Activated naive CD8-positive, alpha-beta T cell treated with anti-CD3 and anti-CD28 coated beads, Interleukin-2, amount 50 U/mL, for 24 hours (primary cell): ENCODE measurements around the gene GATA2.

Experiments used
- ATAC-seq: fragments of 150-1000 bp; cut with Tn5 transposase; one replicate; pipeline ENCODE4 v1.10.0; 2021
- DNase-seq: peaks from one replicate; pipeline ENCODE4 v3.0.0; 2021
- H3K27ac Mint-ChIP-seq: one replicate; pipeline ENCODE4 v1.8.0; 2021; ENCODE audit warnings: mild to moderate bottlenecking, mixed read lengths
- H3K27me3 Mint-ChIP-seq: one replicate; pipeline ENCODE4 v1.8.0; 2021; ENCODE audit warnings: mixed read lengths
- H3K36me3 Mint-ChIP-seq: one replicate; pipeline ENCODE4 v1.8.0; 2021; ENCODE audit warnings: low read depth, mixed read lengths
- H3K4me1 Mint-ChIP-seq: one replicate; pipeline ENCODE4 v1.8.0; 2021; ENCODE audit warnings: mixed read lengths
- H3K4me3 Mint-ChIP-seq: one replicate; pipeline ENCODE4 v1.8.0; 2021; ENCODE audit warnings: mild to moderate bottlenecking, moderate library complexity, mixed read lengths
- H3K9me3 Mint-ChIP-seq: one replicate; pipeline ENCODE4 v1.8.0; 2021; ENCODE audit warnings: mixed read lengths

Gene GATA2

GRCh38 chr3:128505771-128506170, 12.8 kb upstream of the GATA2 start:
- Mint-ChIP-seq H3K4me1 (no peaks in the 10 kb centered on the region), H3K36me3 (no peaks in the 10 kb centered on the region), H3K27ac (no peak overlapping the region), H3K9me3 (no peaks in the 10 kb centered on the region), H3K4me3 (no peak overlapping the region), H3K27me3 (peaks cover 13% of the 10 kb centered on the region)
- ATAC-seq, result no peak
- DNase-seq, result no peak

DNA sequence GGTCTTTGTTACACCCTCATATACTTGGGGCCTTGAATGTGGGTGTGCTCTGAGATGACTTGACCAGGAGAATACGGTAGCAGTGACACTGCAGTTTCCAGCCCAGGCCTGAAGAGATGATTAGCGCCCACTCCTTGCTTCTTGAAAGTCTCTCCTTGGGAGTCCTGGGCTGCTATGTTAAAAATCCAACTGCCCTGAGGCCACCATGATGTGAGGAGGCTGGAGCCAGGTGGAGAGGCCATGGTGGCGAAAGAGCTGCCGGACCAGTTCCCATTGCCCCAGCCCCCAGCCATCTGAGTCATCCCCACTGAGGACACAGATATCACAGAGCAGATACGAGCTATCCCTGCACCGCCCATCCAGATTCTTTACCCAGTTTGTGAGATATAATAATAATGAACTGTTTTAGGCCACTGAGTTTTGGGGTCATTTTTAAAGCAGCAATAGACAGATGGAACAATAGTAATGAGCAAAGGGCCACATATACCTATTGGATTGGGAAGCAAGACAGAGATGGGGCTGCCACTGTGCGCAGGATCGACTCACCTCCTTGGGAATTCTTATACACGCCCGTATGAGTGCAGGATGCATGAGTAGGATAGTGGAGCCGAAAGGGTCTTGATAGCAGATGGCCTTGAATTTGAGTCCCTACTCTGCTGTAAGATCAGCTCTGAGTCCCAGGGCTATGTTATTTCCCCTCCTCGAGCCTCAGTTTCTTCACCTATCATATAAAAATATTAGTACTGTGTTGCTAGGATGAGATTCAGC, 12.1 kb upstream of the GATA2 start:
- H3K27ac Mint-ChIP-seq, result no peak overlapping the region
- H3K9me3 Mint-ChIP-seq, result no peaks in the 10 kb centered on the region
- H3K36me3 Mint-ChIP-seq, result no peaks in the 10 kb centered on the region
- DNase-seq (no peak), ATAC-seq (no peak)
- H3K4me3 Mint-ChIP-seq, result no peak overlapping the region
- H3K4me1 Mint-ChIP-seq, result no peaks in the 10 kb centered on the region
- H3K27me3 Mint-ChIP-seq, result peaks cover 9% of the 10 kb centered on the region

DNA sequence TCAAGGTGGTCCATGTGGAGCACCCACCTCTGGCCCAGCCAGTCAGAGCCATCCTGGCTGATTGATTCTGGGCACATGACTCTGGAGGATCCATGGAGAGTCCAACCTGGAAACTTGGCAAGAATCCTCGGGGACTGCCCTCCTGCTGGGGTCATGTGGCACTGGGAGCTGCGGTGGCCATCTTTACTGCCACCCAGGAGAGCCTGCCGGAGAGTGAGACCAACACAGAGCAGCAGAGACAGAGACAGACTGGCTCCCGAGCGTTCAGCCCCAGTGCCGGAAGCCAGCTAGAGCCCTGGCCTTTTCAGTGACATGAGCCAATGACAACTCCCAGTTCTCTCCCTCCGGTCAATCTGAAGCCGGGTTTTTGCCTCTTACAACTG, 11.5 kb upstream of the GATA2 start:
- ATAC-seq (no peak), DNase-seq (no peak)
- Mint-ChIP-seq H3K9me3 (no peaks in the 10 kb centered on the region), H3K4me3 (no peak overlapping the region), H3K36me3 (no peaks in the 10 kb centered on the region), H3K4me1 (no peaks in the 10 kb centered on the region), H3K27ac (no peak overlapping the region), H3K27me3 (peaks cover 14% of the 10 kb centered on the region)

GRCh38 chr3:128503751-128504532, 10.9 kb upstream of the GATA2 start:
- no peak for DNase-seq
- Mint-ChIP-seq H3K4me3 (no peak overlapping the region), H3K27me3 (peaks cover 13% of the 10 kb centered on the region), H3K36me3 (no peaks in the 10 kb centered on the region), H3K4me1 (no peaks in the 10 kb centered on the region), H3K9me3 (no peaks in the 10 kb centered on the region), H3K27ac (no peak overlapping the region)
- ATAC-seq, result no peak

GRCh38 chr3:128503164-128503651, 10.2 kb upstream of the GATA2 start:
- Mint-ChIP-seq H3K4me1 (no peaks in the 10 kb centered on the region), H3K27me3 (peaks cover 21% of the 10 kb centered on the region)
- ATAC-seq, result no peak

GRCh38 chr3:128502712-128503111, 9.7 kb upstream of the GATA2 start:
- no peaks in the 10 kb centered on the region for H3K4me1 Mint-ChIP-seq
- H3K9me3 Mint-ChIP-seq, result no peaks in the 10 kb centered on the region
- no peak overlapping the region for H3K27ac Mint-ChIP-seq
- H3K27me3 Mint-ChIP-seq, result peaks cover 21% of the 10 kb centered on the region
- no peak overlapping the region for H3K4me3 Mint-ChIP-seq
- H3K36me3 Mint-ChIP-seq, result no peaks in the 10 kb centered on the region
- no peak for ATAC-seq
- no peak for DNase-seq

More at GRCh38 chr3:128503164-128503651, 10.2 kb upstream of the GATA2 start:
- H3K27ac Mint-ChIP-seq, result no peak overlapping the region
- H3K4me3 Mint-ChIP-seq, result no peak overlapping the region
- DNase-seq, result no peak
- H3K9me3 Mint-ChIP-seq, result no peaks in the 10 kb centered on the region
- no peaks in the 10 kb centered on the region for H3K36me3 Mint-ChIP-seq

DNA sequence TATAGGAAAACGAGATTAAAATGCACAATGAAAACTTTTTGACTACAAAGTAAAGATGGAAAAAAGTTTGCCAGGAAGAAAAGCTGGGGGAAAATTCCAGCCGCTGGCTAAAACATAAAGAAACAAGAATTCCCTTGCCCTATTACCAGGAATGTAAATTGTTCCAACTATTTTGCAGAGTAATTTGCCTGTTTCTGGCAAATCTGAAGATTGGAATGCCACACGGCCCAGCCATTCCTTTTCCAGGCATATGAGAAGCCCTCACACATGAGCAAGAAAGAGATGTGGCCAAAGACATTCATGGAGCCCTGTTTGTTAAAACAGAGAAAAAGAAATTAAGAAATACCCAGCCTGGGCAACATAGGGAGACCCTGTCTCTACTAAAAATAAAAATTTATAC, 8.4 kb upstream of the GATA2 start:
- ATAC-seq (no peak), DNase-seq (no peak)
- Mint-ChIP-seq H3K36me3 (no peaks in the 10 kb centered on the region), H3K27ac (no peak overlapping the region), H3K9me3 (no peaks in the 10 kb centered on the region), H3K4me3 (no peak overlapping the region), H3K27me3 (peaks cover 28% of the 10 kb centered on the region), H3K4me1 (peaks cover 3% of the 10 kb centered on the region)

DNA sequence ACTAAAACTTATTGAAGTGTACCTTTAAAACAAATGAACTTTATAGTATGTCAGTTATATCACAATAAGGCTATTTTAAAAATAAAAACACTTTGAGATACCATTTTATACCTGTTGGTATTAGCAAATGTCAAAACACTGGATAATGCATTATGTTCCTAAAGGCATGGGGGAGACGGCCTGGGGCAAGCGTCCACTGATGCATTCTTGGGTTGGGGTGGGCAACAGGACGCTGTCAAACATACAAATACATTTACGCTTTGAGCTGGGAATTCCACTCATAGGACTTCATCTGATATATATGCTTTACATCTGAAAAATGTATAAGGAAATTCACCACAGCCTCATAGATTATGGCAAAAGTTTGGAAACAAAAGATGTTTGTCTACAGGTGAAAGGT, 7.6 kb upstream of the GATA2 start:
- no peak overlapping the region for H3K4me3 Mint-ChIP-seq
- H3K27me3 Mint-ChIP-seq, result peaks cover 32% of the 10 kb centered on the region
- DNase-seq (no peak), ATAC-seq (no peak)
- H3K36me3 Mint-ChIP-seq, result no peaks in the 10 kb centered on the region
- no peaks in the 10 kb centered on the region for H3K9me3 Mint-ChIP-seq
- H3K4me1 Mint-ChIP-seq, result peaks cover 5% of the 10 kb centered on the region
- H3K27ac Mint-ChIP-seq, result no peak overlapping the region

DNA sequence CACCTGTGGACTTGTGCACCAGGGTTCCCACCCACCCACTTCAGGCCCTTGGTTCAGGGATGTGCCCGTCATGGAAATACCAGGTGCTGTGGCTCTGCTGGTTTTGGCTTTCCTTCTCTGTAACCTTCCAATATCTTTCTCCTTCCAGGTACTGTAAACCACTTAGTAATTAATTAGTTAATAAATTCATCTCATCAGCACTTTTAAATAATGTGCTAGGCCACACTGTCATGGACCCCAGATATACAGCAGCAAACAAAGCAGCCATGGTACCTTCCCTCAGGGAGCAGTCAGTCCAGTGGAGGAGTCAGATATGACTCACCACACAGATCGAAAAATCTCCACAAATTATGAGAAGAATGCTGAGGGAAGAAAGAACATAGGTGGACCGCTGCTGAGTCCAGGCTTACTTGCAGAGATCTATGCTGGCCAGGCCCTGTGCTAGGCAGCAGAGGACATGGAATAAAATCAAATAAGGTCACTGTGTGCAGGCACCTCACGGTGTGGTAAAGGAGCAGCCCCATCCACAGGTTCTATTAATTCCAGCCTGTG, 6.8 kb upstream of the GATA2 start:
- Mint-ChIP-seq H3K4me1 (peaks cover 5% of the 10 kb centered on the region), H3K4me3 (no peak overlapping the region), H3K27me3 (peaks cover 39% of the 10 kb centered on the region), H3K9me3 (no peaks in the 10 kb centered on the region), H3K36me3 (no peaks in the 10 kb centered on the region), H3K27ac (no peak overlapping the region)
- DNase-seq (no peak), ATAC-seq (no peak)

DNA sequence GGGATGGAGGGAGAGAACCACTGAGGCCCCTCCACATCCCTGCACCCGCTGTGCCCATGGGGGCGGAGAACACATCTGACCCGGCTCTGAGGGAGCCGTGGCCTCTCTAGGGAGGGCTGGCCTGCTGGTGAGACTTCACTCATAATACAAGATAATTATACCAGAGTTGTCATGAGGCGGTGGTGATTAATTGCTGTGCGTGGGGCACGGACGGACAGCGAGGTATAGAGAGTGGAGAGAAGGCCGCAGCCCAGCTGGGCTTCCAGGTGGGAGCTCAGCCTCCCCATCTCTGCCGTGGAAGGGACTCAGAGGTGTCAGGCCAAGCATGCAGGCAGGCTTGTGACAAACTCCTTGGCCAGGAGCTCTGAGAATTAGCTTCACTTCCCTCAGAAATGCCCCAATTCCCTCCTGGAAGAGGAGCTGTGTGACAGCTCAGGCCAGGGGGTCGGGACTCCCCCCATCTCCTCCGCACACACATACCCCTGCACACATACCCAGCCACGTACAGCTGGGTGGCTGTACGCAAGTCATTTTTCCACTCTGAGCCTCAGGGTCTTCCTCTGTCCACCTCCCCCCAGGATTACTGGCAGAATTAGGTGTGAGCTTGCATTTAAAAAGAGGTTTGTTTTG, 6.0 kb upstream of the GATA2 start:
- H3K27me3 Mint-ChIP-seq, result peaks cover 46% of the 10 kb centered on the region
- H3K36me3 Mint-ChIP-seq, result no peaks in the 10 kb centered on the region
- H3K4me1 Mint-ChIP-seq, result peaks cover 5% of the 10 kb centered on the region
- no peak overlapping the region for H3K4me3 Mint-ChIP-seq
- no peaks in the 10 kb centered on the region for H3K9me3 Mint-ChIP-seq
- H3K27ac Mint-ChIP-seq, result no peak overlapping the region
- no peak for DNase-seq
- ATAC-seq, result no peak

DNA sequence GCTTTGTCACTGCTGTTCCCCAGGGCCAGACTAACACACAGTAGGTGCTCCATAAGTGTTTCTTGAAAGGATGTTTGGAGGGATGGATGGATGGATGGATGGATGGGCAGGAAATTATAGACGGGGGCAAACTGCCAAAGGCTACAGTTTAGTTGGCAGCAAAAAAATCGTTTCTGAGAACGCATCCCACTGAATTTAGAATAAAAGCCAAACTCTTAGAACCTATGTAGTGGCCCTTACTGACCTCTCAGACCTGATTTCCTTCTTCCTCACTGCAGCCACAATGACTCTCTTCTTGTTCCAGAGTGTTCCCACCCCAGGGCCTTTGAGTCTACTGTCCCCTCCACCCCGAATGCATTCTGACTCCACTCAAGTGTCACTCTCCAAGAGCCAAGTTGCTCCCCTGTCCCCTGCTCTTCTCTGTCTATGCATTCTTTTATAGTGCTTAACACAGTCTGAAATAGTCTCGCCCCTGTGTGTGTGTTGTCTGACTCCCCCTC, 5.2 kb upstream of the GATA2 start:
- H3K4me3 Mint-ChIP-seq, result peak overlapping the region; percentile 38
- ATAC-seq, result no peak
- H3K27ac Mint-ChIP-seq, result no peak overlapping the region
- no peaks in the 10 kb centered on the region for H3K9me3 Mint-ChIP-seq
- H3K4me1 Mint-ChIP-seq, result peaks cover 5% of the 10 kb centered on the region
- peaks cover 53% of the 10 kb centered on the region for H3K27me3 Mint-ChIP-seq
- DNase-seq, result no peak
- no peaks in the 10 kb centered on the region for H3K36me3 Mint-ChIP-seq

- peak; percentile 78 for DNase-seq
- H3K4me3 Mint-ChIP-seq, result peak overlapping the region; percentile 65
- peaks cover 5% of the 10 kb centered on the region for H3K4me1 Mint-ChIP-seq
- H3K27ac Mint-ChIP-seq, result peak overlapping the region; percentile 58
- ATAC-seq, result peak; percentile 57
- H3K36me3 Mint-ChIP-seq, result no peaks in the 10 kb centered on the region
- no peaks in the 10 kb centered on the region for H3K9me3 Mint-ChIP-seq
- H3K27me3 Mint-ChIP-seq, result peaks cover 53% of the 10 kb centered on the region
These were observed 4.5 kb upstream of the GATA2 start for GRCh38 chr3:128497305-128498126.

DNA sequence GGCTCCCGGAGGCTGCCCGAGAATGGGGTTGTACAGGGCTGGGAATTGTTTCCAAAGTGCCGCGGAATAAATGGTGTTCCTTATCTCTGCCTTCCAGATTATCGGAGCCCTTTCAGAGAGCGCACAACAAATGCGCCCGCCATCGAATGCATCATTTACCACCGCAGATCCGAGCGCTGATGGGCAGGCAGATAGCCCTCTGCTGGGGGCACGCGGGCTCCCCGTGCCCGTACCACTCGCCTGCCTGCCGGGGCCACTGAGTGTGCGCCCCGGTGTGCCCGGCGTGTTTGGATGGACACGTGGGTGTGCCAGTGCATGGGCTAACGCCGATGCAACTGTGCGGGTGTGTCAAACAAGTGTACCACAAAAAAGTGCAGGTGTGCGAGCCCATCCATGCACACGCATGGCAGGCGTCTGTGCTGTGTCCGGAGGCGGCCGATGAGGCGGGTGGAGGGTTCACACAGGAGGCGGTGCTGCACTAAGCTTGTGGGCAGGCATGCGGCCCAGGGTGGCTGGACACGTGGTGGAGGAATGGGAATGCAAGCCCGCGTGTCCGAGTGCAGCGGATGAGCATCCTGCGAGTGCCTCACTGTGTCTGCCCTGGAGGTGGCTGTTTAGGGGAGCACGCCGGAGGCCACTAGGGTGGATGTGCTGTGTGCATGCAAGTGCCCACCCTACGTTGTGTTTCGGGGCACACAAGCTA, 3.8 kb upstream of the GATA2 start:
- H3K4me1 Mint-ChIP-seq, result peaks cover 10% of the 10 kb centered on the region
- no peak overlapping the region for H3K27ac Mint-ChIP-seq
- no peaks in the 10 kb centered on the region for H3K9me3 Mint-ChIP-seq
- DNase-seq, result no peak
- H3K36me3 Mint-ChIP-seq, result no peaks in the 10 kb centered on the region
- peaks cover 58% of the 10 kb centered on the region for H3K27me3 Mint-ChIP-seq
- ATAC-seq, result no peak
- peak overlapping the region; percentile 65 for H3K4me3 Mint-ChIP-seq
